Measurements from ENCODE around the gene HK1.

DNA sequence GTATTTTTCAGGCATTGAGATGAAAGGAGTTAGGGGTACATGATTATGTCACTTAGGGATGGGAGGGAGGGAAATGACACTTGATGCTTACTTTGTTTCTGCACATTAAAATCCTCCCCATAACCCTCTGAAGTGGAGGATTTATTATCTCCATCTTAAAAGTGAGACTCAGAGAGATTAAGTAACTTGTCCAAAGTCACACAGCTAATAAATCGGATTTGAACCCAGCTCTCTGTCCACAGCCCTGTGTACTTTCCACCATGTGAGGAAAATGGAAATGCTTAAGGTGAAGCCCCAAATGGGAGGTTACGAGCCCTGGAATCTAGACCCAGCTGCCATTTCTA is 58.6 kb downstream of the HK1 start:
- no peak for TF ChIP-seq POLR2A (IDR thresholded peaks at IDR 0.05)
- TF ChIP-seq, protein P1, sequence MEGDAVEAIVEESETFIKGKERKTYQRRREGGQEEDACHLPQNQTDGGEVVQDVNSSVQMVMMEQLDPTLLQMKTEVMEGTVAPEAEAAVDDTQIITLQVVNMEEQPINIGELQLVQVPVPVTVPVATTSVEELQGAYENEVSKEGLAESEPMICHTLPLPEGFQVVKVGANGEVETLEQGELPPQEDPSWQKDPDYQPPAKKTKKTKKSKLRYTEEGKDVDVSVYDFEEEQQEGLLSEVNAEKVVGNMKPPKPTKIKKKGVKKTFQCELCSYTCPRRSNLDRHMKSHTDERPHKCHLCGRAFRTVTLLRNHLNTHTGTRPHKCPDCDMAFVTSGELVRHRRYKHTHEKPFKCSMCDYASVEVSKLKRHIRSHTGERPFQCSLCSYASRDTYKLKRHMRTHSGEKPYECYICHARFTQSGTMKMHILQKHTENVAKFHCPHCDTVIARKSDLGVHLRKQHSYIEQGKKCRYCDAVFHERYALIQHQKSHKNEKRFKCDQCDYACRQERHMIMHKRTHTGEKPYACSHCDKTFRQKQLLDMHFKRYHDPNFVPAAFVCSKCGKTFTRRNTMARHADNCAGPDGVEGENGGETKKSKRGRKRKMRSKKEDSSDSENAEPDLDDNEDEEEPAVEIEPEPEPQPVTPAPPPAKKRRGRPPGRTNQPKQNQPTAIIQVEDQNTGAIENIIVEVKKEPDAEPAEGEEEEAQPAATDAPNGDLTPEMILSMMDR (IDR thresholded peaks at IDR 0.05) = no peak

Data from tibial nerve (tissue), 3 donors.